ENCODE data around the gene SEPTIN1.

The SEPTIN1 gene

DNA sequence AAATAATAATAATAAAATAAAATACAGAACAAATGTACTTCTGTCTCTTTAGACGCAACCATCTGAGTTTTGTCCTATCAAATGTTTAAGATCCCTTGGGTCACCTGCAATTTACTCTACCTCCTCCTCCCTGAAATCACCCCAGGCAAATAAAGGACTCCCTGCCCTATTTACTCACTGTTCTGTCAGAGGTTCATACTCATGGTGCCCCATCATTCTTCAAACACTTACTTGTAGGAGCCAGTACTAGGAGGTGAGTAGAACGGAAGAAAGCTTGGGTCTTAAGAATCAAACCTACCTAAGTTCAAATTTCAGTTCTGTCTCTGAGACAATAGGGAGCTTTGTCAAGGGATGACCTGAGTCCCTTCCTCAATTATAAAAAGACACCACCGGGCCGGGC is 15.8 kb downstream of the SEPTIN1 start:
- DNase-seq = no peak
- in situ Hi-C loops (cut with MboI; ENCODE audit: low pct_unique_long_range_greater_than_20kb, low sequenced_read_pairs) = no loop called here

DNA sequence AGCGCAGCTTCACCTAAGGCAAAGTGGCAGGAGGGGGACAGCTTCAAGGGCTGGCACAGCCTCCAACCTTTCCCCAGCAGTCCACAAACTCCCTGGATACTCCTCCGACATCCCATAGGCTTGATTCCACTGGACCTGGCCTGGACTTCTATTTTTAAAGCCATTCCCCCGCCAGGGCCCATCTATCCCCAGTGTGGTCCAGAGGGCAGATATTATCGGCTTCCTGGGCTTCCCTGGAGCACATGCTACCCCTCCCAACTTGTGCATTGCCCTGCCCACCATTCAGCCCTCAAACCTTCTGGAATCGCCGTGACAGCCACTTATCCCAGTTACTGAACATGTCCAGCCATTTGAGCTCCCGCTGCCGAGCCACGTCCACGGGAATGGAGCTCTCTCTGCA is 17.2 kb downstream of the SEPTIN1 start:
- in situ Hi-C loops (cut with MboI; ENCODE audit: low pct_unique_long_range_greater_than_20kb, low sequenced_read_pairs) = no loop called here
- no peak for DNase-seq

DNA sequence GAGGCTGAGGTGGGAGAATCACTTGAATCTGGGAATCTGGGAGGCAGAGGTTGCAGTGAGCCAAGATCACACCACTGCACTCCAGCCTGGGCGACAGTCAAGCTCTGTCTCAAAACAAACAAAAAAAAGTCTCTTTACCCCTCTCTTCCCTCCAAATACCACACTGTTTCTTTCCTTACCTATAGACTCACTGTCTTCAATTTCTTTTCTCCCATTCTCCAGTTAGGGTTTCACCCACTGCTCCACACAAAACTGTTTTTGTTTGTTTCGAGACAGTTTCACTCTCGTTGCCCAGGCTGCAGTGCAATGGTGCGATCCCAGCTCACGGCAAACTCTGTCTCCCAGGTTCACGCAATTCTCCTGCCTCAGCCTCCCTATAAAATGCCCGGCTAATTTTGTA is 21.2 kb downstream of the SEPTIN1 start:
- DNase-seq = no peak
- in situ Hi-C loops (cut with MboI; ENCODE audit: low pct_unique_long_range_greater_than_20kb, low sequenced_read_pairs) = no loop called here

DNA sequence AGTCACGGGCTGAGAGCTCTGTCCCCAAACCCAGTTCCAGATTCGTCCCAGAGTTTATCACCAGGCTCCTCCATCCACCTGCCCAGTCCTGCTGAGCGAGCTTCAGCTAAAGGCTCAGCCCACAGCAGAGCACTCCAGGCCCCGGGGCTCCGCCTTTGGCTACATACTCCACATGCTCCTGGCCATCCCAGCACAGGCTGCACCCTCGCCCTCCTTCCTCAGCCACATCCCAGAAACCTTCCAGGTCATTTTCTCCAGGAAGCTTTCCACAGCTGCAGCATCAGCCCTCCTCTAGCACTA is 22.5 kb downstream of the SEPTIN1 start:
- in situ Hi-C loops (cut with MboI; ENCODE audit: low pct_unique_long_range_greater_than_20kb, low sequenced_read_pairs) = loop anchor here (10.0 kb wide), 1 partner anchor 45 kb away; the partner anchor contains the start of gene ZNF771
- no peak for DNase-seq

DNA sequence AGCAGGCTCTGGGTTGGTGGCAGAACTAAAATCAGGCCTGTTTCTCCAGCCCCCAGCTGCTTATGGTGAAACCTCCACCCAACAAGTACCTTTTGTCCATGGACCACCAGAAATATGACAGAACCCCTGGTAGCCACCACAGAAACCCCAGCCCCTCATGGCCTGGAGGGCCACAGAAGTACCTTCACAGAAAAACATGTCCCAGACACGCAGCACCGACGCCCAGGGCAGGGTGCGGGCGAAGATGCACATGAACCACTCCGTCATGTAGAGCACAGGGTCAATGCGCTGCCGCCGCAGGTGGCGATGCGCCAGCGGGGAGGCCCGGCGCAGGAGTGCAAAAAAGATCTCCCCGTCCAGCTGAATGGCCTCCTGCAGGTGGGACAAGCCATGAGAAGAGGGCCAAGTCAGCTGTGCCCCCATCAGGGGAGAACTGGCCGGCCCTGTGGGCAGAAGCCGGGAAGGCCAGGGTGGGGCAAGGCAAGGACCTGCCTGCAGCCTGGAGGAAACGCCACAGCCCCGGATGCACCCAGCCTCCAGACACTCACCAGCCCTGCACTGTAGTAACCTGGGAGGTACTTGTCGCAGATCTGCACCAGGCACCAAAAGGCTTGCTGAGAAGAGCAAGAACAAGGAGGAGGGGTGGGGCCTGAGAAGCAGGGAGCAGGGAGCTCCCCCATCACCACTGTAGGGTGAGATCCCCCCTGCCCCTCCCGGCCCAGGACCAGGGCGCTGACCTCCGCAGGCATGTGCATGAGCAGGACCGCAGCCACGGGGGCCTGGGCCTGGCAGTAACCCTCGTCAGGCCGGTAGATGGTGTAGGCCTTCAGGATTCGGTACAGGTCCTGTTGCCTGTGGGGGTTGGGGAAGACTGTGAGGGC is 23.1 kb downstream of the SEPTIN1 start:
- in situ Hi-C loops (cut with MboI; ENCODE audit: low pct_unique_long_range_greater_than_20kb, low sequenced_read_pairs) = loop anchor here (10.0 kb wide), 1 partner anchor 46 kb away; the partner anchor contains the start of gene ZNF771

DNA sequence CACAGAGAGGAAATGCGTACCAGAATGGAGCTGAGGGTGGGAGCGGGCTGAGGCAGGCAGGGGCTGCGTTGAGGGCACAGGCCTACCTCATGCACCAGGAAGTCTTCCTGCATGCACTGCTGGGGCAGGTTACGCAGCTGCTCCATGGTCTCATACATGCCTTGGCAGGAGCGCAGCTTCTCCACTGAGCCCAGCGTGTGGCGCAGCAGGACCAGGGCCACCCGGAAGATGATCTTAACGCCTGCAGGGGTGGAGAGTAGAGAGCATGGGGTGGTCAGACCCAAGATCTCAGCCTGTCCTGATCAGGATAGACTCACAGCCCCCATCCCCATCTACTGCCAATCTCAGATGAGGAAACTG is 23.8 kb downstream of the SEPTIN1 start:
- DNase-seq = no peak
- in situ Hi-C loops (cut with MboI; ENCODE audit: low pct_unique_long_range_greater_than_20kb, low sequenced_read_pairs) = loop anchor here (10.0 kb wide), 1 partner anchor 46 kb away; the partner anchor contains the start of gene ZNF771

More for the DNA sequence above, 23.1 kb downstream of the SEPTIN1 start:
- no peak for DNase-seq

DNA sequence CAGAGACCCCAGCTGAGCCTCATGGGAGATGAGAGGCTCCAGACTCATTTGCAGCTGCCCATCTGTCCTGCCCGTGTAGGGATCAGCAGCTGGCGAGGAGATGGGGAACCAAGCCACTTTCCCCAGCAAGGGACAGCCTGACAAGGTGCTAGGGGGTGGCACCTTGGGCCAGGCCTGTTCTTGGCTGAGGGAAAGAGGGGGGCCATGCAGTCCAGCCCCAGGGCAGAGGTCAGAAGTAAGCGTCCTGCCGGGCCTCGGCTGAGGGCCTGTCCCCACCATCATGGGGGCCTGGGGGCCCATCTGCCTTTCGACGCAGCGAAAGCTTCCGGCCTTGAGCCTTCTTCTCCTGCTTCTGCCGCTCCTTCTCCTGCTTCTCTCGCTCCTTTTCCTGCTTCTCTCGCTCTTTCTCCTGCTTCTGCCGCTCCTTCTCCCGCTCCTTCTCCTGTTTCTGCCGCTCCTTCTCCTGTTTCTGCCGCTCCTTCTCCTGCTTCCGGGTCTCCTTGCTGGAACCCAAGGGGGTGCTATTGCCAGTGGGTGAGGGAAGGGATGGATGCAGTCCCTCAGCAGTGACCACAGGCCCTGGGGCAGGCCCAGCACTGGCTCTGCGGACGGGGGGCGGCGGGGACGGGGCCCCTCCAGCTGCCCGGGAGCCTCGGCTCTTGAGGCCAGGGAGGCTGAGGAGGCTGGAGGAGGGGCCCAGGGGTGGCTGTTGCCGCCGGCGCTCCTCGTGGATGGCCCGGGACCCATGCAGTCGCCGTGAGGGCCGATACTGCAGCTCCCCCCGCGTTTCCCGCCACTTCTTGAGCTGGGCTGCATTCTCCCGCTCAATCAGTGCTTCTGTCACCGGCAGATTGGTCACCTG is 24.4 kb downstream of the SEPTIN1 start:
- no peak for DNase-seq
- in situ Hi-C loops (cut with MboI; ENCODE audit: low pct_unique_long_range_greater_than_20kb, low sequenced_read_pairs) = loop anchor here (10.0 kb wide), 1 partner anchor 47 kb away; the partner anchor contains the start of gene ZNF771

DNA sequence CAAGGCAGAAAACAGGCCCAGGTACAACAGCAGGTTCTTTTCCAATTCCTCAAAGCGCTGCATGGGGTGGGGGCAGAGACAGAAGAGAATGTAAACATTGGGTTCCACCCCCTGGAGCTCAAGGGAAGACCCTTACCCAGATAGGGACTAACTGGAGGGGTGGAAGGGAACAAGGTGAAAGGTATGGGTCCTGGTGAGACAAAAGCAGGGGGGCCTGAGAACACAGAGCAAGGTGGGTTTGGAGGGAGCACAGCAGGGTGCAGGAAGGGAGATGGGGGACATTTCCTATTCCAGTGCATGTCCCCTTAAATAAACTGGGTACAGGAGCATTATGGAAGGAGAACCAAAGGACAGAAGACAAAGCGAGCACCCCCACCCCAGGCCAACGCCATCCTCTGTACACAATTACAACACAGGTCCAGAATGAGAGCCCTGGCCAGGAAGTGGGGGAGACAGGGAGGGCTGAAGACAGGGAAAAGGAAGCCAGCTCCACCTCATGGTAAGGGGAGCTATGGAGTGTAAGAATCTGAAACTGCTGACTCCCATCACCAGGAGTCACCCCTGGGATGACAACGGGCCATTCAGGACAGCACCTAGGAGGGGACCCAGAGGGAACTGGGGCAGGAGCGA is 25.2 kb downstream of the SEPTIN1 start:
- in situ Hi-C loops (cut with MboI; ENCODE audit: low pct_unique_long_range_greater_than_20kb, low sequenced_read_pairs) = loop anchor here (10.0 kb wide), 1 partner anchor 48 kb away; the partner anchor contains the start of gene ZNF771
- DNase-seq = no peak

DNA sequence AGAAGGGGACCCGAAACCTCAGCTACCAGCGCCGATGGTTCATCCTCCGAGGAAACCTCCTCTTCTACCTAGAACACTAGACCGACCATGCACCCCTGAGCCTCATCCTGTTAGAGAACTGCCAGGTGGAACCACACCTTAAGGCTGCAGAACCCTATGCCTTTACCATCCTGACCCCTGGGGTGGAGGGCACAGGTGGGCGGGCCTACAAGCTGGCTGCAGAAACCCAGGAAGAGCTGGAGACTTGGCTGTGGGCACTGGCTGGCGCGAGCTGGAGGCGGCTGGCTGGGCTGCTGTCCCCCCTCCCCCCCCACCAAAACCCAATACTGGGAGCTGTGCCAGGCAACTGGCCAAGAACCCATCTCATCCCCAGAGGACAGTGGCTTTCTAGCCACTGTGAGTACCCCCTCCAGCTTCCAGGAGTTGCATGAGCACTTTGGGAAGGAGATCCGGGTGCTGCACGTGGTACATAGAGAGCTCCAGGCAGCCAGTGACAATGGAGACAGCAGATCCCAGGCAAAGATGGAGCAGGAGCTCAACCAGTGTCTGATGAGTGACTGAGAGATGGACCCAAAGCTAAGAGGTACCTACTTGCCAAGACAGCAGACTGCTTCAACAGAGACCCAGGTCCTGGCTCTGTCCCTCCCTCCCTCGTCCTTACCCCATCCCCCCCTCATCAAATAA is 25.8 kb downstream of the SEPTIN1 start:
- DNase-seq = no peak
- in situ Hi-C loops (cut with MboI; ENCODE audit: low pct_unique_long_range_greater_than_20kb, low sequenced_read_pairs) = loop anchor here (10.0 kb wide), 1 partner anchor 48 kb away; the partner anchor contains the start of gene ZNF771

DNA sequence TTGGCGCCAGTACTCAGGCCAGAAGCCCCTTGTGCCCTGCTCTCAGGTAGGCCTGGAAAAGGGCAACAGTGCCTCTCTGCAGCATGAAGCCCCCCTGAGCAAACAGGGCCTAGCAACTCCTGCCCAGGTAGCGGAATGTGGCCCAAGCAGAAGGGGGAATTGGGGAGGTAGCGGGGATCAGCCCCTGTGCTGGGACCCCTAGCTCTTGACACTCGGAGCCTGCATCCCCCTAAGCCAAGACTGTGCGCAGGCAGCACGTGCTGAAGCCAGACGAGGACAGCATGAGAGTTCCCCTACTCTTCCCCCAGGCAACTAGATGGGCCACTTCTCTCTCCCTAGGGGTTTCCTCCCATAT is 26.4 kb downstream of the SEPTIN1 start:
- DNase-seq = no peak
- in situ Hi-C loops (cut with MboI; ENCODE audit: low pct_unique_long_range_greater_than_20kb, low sequenced_read_pairs) = loop anchor here (10.0 kb wide), 1 partner anchor 49 kb away; the partner anchor contains the start of gene ZNF771

DNA sequence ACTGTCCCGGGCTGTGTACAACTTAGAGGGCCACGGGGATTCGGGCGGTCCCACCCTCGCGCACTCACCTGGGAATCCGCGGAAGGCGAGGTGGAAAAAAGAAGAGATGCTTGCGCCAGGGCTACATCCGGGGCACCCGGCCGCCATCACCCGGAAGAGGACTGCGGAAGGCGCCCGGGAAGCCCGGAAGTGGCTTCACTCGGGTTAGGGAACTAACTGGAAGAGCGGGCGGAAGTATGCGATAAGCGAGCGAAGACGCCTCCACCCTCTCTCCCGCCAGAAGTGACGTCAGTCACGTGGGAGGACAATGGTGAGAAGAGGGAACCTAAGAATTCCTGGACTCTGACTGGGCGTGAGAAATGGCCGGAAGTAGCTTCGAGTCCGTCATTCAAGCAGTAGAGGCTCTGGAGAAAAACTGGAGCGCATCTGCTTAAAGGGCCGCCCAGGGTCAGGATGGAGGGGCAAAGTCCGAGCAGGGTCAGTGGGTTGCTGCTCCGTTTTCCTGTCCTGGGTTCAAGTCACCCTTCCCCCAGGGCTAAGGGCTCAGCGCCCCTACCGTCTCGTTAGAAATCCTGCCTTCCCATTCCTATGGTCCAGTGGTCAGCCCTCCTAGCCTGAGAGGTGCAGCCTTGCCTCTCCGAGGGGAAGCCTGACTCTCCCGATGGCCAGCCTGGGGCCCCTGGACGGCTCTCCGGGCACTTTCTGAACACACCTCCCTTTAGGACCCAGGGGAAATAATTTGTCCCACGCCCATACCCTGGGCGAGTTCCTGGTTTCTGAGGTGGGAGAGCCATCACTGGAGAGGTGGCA is 27.0 kb downstream of the SEPTIN1 start, which contains the start of gene CD2BP2:
Gene CD2BP2, minus strand, starts transcription at position 165 of the 810 bp plus-strand sequence. CDS start 627 bp downstream, outside the sequence.
- in situ Hi-C loops (cut with MboI; ENCODE audit: low pct_unique_long_range_greater_than_20kb, low sequenced_read_pairs) = loop anchor here (10.0 kb wide), 1 partner anchor 49 kb away; the partner anchor contains the start of gene ZNF771
- DNase-seq = peak; percentile 98

DNA sequence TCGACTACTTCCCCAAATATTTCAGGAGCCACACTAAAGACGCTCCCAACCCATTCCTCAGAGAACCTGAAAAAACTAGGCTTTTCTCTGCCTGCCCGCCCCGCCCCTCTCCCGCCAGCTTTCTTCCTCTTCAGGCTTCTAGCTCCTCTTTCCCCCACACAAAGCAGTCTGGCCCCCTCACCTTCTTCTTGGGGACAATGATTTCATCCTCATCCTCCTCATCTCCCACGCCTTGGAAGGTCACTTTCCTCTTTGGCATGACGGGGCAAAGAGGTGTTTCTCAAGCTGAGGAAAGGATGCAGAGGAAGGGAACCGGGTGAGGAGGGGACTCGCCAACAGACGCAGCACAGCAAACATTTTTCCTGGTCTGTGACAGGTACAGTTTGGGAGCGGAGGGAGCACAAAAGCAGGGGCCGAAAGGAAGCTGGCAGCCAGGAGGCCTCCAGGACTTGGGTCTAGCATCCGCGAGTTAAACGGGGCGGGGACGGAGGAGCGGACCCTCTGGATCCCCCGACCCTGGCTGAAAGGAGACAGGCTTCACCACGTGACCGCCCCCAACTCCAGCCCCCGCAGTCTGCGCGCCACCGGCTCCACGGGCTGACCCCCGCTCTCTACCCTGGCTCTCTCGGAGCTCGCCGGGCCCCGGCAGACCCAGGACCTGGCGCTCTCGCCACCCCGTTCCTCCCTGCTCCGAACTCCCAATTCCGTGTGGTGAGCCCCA is 27.8 kb downstream of the SEPTIN1 start:
- in situ Hi-C loops (cut with MboI; ENCODE audit: low pct_unique_long_range_greater_than_20kb, low sequenced_read_pairs) = loop anchor here (10.0 kb wide), 1 partner anchor 50 kb away; the partner anchor contains the start of gene ZNF771

DNA sequence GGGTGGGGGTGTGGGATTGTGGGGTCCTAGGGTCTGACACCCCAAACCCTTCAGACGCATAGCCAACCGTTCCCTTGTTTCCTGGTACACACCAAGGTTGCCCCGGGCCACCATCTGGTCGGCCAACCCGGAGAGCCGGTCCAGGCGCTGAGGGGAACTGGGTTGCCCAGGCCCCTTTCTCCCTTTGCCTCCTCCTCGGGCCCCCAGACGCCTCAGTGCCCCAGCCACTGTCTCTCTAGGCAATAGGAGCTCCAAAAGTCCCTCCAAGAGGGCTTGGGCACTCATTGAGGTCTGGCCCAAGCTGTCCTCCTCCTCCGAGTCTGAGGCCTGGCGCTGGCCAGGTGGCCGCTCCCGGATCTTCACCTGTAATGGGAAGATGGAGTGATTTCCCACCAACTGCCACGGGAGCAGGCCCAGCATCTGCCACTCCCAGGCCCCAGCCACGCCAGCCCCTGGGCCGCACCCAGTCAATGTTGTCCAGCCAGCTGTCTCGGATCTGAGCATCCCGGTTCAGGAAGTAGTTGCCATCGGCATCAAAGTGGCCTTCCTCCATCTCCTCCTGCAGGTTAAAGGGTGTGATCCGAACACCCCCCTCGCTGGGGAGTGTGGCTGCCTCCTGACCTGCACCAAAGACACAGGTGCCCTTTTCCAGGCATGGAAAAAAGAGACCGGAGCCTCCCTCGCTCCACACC is 28.8 kb downstream of the SEPTIN1 start:
- in situ Hi-C loops (cut with MboI; ENCODE audit: low pct_unique_long_range_greater_than_20kb, low sequenced_read_pairs) = loop anchor here (10.0 kb wide), 1 partner anchor 51 kb away; the partner anchor contains the start of gene ZNF771
- DNase-seq = no peak

More for the DNA sequence above, 27.8 kb downstream of the SEPTIN1 start:
- no peak for DNase-seq

DNA sequence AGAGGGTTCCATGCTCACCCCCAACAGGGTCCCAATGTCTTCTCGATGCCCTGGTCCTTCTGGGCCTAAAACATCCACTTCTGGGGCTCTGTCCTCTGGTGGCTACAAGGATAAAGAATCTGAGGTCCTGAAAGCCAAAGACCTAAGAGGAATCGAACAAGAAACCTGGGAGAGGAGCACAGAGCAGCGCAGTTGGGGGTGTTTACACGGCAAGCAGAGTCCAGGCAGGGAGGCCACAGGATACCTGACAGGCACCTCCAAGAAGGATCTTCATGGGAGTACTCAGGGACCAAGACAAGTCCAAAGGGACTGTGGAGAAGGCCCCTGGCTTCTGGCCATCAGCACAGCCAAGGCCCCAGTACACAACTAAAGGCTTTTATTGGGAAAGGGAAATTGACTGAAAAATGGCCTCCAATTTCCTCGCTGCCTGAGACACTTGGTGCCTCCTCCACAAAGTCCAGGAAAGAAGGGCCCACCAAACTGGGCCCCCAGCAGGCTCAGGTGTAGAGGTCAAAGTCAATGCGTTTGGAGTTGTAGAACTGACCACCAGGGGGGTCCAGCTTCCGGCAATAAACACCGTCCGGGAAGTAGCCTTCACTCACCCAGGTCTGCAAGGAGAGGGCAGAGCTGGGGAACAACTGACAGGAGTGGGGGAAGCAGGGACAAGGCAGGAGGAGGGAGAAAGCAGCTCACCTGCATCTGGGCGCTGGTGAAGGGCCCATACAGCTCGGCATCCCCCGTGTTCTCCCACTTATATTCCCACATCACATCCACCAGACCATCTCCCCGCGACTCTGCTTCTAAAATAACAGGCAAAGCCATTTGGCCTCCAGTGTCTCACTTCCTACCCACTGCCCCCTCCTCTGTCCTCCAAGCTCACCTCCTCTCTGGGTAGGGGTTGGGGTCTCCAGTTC is 29.6 kb downstream of the SEPTIN1 start:
- no peak for DNase-seq
- in situ Hi-C loops (cut with MboI; ENCODE audit: low pct_unique_long_range_greater_than_20kb, low sequenced_read_pairs) = loop anchor here (10.0 kb wide), 1 partner anchor 52 kb away; the partner anchor contains the start of gene ZNF771

DNA sequence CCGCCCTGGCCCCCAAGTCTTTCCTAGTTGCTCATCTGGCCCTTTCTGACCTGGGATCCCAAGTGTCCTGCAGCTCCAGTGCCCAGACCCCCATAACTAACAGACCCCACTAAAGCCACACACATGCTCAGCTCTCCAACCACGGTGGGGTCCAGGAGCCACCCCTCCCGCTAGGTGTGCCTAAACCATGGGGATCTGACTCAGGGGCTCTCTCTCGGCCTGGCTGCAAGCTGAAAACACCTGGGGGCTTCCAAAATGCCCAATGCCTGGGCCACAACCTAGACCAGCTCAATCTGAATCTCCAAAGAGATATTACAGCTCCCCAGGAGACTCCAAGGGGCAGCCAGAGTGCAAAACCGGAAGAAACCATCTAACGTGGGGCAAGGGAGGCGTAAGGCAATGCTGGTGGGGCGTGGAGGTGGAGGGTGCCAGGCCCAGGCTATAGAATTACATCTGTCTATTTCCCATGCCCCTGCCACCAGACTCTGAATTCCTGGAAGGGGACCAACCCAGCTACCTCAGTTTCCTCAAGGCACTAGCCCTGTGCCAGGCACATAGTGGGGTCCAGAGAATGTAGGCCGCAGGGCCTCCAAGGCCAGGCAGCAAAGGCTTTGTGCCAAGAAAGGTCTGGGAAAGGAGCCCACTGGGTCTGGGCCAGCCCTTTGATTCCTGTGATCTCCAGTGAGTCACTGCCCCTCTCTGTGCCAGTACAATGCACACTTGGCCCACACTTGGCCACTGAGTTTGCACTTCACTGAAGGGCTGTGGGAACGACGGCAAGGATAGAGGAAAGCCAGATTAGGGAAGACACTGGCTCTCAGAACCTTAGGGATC is 30.6 kb downstream of the SEPTIN1 start:
- DNase-seq = no peak
- in situ Hi-C loops (cut with MboI; ENCODE audit: low pct_unique_long_range_greater_than_20kb, low sequenced_read_pairs) = loop anchor here (10.0 kb wide), 1 partner anchor 53 kb away; the partner anchor contains the start of gene ZNF771
